Activated T-cell treated with anti-CD3 and anti-CD28 coated beads for 48 hours (primary cell): Measurements from ENCODE around the gene CD320.
"Not testable (repeated sequence)": the region's sequence is repeated elsewhere in the genome, so short reads cannot be mapped to it uniquely, and the experiment has no call there.

Experiments
- DNase-seq: peaks from one replicate; pipeline ENCODE4 v3.0.0-alpha.2; 2020; ENCODE audit warnings: low read depth

CD320 gene

GRCh38 chr19:8307965-8308866, at the start of gene CD320:
Gene CD320 (minus strand): TSS chr19:8308358. CDS start chr19:8308290, 68 bp downstream.
- DNase-seq = peak; percentile 88

- DNase-seq = no peak
These were observed 48.9 kb upstream of the CD320 start for GRCh38 chr19:8357007-8357521.

- no peak for DNase-seq
These were observed 47.7 kb upstream of the CD320 start for GRCh38 chr19:8355631-8356402.

- not testable (repeated sequence) for DNase-seq
These were observed 44.7 kb upstream of the CD320 start for GRCh38 chr19:8352845-8353244.

GRCh38 chr19:8352134-8352827, 44.1 kb upstream of the CD320 start:
- no peak for DNase-seq

GRCh38 chr19:8349629-8350372, 41.6 kb upstream of the CD320 start:
- not testable (repeated sequence) for DNase-seq

GRCh38 chr19:8343483-8343844, 35.3 kb upstream of the CD320 start:
- DNase-seq = no peak

- peak; percentile 90 for DNase-seq
These were observed 34.7 kb upstream of the CD320 start, which contains the start of gene KANK3 for GRCh38 chr19:8342684-8343482. Gene KANK3 (minus strand): TSS chr19:8343262. CDS start chr19:8337828, 5,434 bp downstream.

GRCh38 chr19:8342316-8342683, 34.1 kb upstream of the CD320 start:
- no peak for DNase-seq

GRCh38 chr19:8341504-8341903, 33.3 kb upstream of the CD320 start:
- not testable (repeated sequence) for DNase-seq

GRCh38 chr19:8340341-8341096, 32.4 kb upstream of the CD320 start:
- DNase-seq = no peak

- no peak for DNase-seq
These were observed 30.7 kb upstream of the CD320 start for GRCh38 chr19:8338835-8339234.

GRCh38 chr19:8337728-8338127, 29.6 kb upstream of the CD320 start:
- no peak for DNase-seq

GRCh38 chr19:8336660-8337059, 28.5 kb upstream of the CD320 start:
- DNase-seq = no peak

GRCh38 chr19:8336072-8336569, 28.0 kb upstream of the CD320 start:
- DNase-seq = no peak

GRCh38 chr19:8335343-8336071, 27.3 kb upstream of the CD320 start:
- DNase-seq = peak; percentile 49

GRCh38 chr19:8334458-8335342, 26.5 kb upstream of the CD320 start:
- peak; percentile 52 for DNase-seq
